H1 (cell line): ENCODE results near the gene IER3IP1.

Source experiments
- ATF3 ChIP-seq: IDR thresholded peaks from 2 replicates; pipeline ENCODE4 v1.6.1; 2011; ENCODE audit warnings: low read depth, mild to moderate bottlenecking, low read length; ENCODE audit not compliant: insufficient read depth
- CTCF ChIP-seq, 3 experiments: IDR thresholded peaks; 1 replicate in 2 of 3; 2 replicates in 1 of 3; pipeline versions ENCODE4 v1.5.1 to v1.6.1; 2011; ENCODE audit warnings: low read length in 3 of 3, mild to moderate bottlenecking in 3 of 3, inconsistent platforms in 2 of 3, low read depth in 1 of 3, moderate library complexity in 1 of 3; ENCODE audit not compliant: insufficient read depth in 1 of 3; ENCODE audit errors: control extremely low read depth in 1 of 3
- POLR2AphosphoS5 ChIP-seq: IDR thresholded peaks from 2 replicates; pipeline ENCODE4 v1.6.1; 2011; ENCODE audit warnings: low read depth, low read length
- SP4 ChIP-seq: IDR thresholded peaks from 2 replicates; pipeline ENCODE4 v1.6.1; 2012; ENCODE audit warnings: low read length, inconsistent platforms
- TAF1 ChIP-seq: IDR thresholded peaks from 2 replicates; pipeline ENCODE4 v1.6.1; 2011; ENCODE audit warnings: mild to moderate bottlenecking, low read depth, low read length
- ZNF274 ChIP-seq: IDR thresholded peaks from 2 replicates; pipeline ENCODE4 v1.7.0; 2012; ENCODE audit warnings: low read length, borderline replicate concordance; ENCODE audit errors: extremely low read depth
- TF ChIP-seq, protein P1 (sequence below): IDR thresholded peaks from 2 replicates; pipeline ENCODE4 v1.6.1; 2012; ENCODE audit warnings: inconsistent platforms

GRCh38 chr18:47203626-47204464, 27.7 kb upstream of the IER3IP1 start:
- no peak for TF ChIP-seq TAF1
- no peak for TF ChIP-seq CTCF (IDR thresholded peaks at IDR 0.05; ENCODE audit: control extremely low read depth in 1 of 3, insufficient read depth in 1 of 3, low read depth in 1 of 3, low read length in 3 of 3)
- no peak for TF ChIP-seq ATF3
- no peak for TF ChIP-seq POLR2AphosphoS5
- TF ChIP-seq ZNF274: no peak
- TF ChIP-seq SP4: no peak
- TF ChIP-seq, protein P1, sequence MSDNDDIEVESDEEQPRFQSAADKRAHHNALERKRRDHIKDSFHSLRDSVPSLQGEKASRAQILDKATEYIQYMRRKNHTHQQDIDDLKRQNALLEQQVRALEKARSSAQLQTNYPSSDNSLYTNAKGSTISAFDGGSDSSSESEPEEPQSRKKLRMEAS: no peak
